ENCODE results near the gene HSD17B4.
"Not testable (repeated sequence)": the region's sequence is repeated elsewhere in the genome, so short reads cannot be mapped to it uniquely, and the experiment has no call there.

HSD17B4 gene, protein sequence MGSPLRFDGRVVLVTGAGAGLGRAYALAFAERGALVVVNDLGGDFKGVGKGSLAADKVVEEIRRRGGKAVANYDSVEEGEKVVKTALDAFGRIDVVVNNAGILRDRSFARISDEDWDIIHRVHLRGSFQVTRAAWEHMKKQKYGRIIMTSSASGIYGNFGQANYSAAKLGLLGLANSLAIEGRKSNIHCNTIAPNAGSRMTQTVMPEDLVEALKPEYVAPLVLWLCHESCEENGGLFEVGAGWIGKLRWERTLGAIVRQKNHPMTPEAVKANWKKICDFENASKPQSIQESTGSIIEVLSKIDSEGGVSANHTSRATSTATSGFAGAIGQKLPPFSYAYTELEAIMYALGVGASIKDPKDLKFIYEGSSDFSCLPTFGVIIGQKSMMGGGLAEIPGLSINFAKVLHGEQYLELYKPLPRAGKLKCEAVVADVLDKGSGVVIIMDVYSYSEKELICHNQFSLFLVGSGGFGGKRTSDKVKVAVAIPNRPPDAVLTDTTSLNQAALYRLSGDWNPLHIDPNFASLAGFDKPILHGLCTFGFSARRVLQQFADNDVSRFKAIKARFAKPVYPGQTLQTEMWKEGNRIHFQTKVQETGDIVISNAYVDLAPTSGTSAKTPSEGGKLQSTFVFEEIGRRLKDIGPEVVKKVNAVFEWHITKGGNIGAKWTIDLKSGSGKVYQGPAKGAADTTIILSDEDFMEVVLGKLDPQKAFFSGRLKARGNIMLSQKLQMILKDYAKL
- 52.8 to 94.0 (median 62.7) reads per million in 4 experiments for total RNA-seq

DNA sequence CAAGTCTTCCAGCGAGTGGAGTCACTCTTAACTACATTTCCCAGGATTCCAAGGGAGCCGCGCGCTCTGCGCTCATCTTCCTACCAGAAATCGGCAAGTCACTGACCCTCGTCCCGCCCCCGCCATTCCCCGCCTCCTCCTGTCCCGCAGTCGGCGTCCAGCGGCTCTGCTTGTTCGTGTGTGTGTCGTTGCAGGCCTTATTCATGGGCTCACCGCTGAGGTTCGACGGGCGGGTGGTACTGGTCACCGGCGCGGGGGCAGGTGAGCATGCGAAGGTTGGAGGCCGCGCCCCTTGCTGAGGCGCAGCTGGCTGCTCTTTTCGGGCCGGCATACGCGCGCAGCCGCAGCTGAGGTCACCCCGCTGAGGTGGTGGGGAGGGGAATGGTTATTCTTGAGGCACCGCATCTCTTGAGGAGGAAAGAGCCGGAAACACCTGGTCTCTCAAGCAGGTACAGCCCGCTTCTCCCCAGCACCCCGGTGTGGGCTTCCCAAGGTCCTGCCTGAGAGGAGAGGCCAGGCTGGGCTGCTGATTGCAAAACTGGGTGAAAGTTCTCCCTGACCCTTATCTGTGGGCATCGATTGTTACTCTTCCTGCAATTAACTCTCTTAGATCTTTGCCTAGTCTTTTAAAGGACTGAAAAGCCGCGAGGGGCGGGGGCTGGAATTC lies at the start of gene HSD17B4:
HSD17B4 (plus strand) TSS at position 125 of the 667 bp plus-strand sequence; CDS start at position 204, 79 bp downstream.
- DNase-seq: peak; percentile 65

DNA sequence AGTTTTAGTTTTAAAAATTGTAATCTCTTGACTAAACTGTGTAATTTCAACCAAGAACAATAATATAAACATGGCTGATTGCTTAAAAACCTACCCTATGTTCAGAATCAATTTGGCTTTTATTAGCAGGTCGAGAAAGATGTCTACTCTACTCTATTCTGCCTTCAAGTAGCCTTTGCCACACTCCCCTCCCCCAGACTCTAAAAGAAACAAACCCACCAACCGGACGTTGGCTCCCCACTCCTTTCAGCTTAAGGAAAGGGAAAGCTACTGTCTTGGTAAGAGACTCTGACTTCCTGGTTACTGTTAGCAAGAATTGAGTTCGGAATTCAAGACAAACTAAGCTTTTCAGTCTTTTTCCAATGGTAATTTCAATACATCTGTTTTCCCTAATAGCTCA lies 49.7 kb upstream of the HSD17B4 start:
- no peak for DNase-seq

DNA sequence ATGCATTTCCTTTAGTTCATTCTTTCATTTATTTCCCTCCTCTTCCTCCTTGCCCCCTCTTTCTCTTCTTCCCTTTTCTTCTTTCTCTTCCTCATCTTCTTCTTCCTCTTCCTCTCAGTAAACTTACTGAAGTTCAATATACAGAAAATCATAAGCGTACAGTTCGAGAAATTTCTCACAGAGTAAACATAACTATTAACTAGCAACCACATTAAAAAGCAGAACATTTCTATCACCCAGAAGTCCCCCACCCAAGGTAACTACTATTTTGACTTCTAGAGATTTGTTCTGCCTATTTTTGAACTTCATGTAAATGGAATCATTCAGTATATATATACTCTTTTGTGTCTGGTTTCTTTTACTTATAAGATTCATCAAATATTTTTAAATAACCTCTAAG lies 48.3 kb upstream of the HSD17B4 start:
- DNase-seq: no peak

DNA sequence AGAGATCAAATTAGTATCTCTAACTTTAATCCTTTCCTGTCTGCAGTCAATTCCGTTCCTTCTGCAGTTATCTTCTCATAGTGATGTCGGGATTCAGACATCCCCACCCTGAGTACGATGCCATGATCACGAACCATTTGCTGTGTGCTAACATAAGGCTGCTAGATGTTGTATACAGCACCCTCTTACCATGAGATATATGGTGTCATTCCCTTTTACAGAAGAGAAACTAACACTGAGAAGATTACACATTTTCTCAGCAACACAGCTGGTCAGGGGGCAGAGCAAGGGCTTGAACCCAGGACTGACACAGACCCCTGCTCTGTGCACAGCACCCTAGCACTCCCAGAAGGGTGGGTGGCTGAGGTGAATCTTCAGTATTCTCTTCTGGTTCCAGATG lies 46.9 kb upstream of the HSD17B4 start:
- DNase-seq: no peak

DNA sequence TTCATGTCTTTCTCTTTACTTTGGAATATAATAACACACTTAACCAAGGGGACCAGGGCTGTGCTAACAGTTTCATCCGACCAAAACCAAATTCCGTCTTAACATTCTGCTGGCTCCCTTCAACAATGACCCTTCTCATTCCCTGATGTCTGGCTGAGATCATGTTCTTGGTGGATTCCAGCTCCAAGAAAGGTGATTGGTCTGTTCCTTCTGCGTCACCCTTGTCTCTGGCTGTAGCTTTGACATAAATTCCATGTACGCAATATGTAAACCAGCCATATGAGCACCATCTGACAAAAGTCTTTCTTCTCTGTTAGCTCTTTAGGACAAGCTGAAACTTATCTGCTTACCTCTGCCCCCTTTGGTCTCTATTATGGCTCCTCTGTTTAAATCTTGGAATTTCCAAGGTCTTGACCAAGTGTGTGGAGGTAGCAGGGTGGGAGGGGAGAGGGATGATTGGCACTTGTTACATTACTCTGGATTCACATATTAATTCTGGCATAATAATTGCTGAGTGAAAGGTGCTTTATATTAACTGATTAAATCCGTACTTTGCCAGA lies 45.7 kb upstream of the HSD17B4 start:
- DNase-seq: no peak

DNA sequence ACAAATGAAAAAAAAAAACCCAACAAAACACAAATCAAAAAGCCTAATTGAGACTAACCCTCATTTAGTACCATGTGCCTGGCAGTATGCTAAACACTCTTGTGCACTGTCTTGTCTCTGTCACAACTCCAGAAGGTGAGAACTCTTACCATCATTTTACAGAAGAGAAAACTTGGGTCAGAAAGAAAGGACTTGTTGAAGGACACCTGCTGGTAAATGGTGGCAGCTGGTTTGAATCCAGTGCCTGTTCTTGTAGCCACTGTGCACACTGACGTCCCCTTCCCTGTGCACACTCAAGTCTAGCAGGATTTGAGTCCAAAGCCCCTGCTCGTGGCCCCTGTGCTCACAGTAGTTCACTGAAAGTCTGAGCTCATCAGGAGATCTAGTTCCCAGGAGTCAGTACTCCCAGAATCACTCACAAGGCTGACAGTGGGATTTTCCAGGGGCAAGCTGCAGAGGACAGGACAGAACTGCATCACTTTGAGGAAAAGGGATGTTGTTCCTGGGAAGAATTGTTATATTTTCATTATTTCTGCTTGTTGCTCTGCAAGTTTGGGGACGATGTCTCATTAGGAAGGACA lies 43.0 kb upstream of the HSD17B4 start:
- no peak for DNase-seq

DNA sequence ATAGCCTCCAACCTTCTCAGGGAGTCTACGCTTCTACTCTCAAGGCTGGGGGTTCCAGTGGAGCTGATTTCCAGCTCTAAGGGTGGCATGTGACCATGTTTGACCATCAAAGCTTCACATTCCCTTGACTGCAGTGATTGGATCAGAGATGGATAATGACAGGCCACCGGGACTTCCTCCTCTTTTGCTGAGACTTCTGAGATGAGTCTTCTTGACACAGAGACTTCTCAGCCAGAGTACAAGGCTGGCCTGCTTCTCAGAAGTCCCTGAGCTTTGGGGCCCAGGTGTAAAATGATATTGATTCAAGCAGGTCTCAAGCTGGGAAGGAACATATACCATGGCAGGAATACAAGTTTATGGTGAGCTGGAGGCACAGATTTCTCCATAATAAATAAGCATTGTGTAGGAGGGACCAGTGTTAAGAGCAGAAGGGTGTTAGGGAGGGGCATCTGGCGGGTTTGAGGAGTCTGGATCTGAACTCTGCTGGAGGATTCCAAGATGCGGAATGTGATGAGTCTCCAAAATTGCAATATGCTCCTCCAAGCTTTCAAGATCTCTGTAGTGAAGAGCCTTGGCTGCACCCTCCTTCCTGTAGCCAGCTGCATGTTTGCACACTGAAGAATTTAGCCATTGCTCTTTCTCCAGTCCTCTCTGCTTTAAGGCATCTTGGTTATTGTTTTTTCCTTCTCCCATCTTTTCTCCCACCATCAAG lies 41.7 kb upstream of the HSD17B4 start:
- no peak for DNase-seq

DNA sequence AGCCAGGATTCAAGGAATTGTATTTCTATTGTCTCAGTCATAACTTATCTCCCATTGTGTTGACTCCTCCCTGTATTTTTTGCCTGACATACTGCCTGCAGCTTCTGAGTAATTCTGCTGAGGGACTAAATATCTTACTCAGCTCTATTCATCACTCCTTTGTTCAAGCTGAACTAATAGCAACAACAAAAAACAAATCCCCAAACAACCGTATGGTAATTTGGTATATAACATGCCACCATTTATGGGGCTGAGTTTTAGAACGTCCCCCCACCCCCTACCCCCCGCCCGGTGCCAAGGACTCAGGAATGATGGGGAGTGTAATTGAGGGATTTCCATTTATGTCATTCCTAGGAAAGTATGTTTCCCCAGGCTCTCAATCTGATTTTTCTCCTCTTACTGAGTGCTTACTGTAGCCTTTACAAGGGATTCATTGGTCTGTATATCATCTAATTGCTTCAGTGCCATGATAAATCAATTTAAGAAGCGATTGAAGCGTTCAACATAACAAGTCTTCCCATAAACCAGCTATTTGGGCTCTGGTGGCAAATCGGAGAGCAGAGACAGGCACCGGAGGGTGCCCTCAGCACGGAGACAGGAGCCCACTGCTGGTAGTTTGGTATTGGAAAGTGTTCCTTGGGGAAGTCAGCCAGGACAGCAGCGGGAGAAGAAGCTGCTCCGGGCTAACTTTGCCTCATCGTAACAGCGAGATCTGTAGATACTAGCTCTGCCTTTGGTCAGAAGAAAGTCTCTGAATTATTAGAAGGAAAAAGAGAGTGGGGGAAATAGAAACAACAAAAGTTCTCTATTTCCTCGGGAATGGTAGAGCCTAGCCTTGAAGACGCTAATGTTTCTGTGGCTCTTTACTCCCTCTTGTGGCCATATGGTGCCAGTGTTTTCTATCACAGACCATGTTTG lies 40.7 kb upstream of the HSD17B4 start:
- DNase-seq: peak; percentile 35

DNA sequence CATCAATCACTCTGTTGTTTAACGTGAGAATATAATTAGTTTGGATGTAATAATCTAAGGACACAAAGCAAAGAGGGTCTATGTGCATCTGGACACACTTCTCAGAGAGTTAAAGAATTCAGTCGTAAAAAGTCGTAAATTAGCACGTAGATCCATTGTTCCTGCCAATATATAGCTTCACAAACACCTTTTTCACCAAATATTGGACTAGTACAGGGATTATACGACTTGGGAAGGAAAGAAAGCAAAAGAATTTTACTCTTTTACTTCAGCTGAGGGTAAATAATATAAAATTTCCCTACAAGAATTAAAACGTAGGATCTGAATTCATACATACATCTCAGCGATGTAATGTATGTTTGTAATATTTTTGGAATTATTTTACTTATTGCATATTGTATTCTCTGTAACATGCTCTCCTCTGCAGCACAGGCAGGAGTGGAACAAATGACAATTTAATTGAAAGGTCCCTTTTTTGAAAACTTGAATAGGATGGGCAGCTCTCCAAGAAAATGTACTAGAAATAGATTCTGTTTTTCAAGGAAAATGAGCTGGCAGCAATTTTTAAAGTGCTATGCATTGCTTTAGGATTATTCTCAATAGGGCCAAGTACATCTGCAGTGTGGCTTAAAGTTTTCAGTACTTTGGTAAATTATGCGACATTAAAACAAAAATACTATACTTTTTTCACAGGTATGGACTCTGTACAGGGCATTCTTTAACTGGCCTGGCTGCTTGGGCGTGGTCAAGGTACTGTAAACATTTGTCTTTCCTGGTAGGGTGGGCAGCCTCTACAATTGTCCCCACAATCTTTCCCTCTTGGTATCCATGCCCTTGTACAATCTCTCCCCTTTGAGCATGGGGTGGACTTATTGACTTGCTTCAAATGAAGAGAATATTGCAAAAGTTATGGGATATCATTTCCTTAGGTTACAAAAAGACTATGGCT lies 39.7 kb upstream of the HSD17B4 start:
- no peak for DNase-seq

DNA sequence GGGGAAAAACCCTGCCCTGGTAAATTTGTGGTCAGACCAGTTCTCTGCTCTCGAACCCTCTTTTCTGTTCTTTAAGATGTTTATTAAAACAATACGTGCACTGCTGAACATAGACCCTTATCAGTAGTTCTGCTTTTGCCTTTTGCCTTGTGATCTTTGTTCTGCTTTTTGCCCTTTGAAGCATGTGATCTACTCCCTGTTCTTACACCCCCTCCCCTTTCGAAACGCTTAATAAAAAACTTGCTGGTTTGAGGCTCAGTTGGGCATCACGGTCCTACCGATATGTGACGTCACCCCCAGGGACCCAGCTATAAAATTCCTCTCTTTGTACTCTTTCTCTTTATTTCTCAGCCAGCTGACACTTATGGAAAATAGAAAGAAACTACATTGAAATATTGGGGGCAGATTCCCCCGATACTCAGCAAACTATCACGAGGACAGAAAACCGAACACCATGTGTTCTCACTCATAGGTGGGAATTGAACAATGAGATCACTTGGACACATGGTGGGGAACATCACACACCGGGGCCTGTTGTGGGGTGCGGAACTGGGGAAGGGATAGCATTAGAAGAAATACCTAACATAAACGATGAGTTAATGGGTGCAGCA lies 38.1 kb upstream of the HSD17B4 start:
- not testable (repeated sequence) for DNase-seq

DNA sequence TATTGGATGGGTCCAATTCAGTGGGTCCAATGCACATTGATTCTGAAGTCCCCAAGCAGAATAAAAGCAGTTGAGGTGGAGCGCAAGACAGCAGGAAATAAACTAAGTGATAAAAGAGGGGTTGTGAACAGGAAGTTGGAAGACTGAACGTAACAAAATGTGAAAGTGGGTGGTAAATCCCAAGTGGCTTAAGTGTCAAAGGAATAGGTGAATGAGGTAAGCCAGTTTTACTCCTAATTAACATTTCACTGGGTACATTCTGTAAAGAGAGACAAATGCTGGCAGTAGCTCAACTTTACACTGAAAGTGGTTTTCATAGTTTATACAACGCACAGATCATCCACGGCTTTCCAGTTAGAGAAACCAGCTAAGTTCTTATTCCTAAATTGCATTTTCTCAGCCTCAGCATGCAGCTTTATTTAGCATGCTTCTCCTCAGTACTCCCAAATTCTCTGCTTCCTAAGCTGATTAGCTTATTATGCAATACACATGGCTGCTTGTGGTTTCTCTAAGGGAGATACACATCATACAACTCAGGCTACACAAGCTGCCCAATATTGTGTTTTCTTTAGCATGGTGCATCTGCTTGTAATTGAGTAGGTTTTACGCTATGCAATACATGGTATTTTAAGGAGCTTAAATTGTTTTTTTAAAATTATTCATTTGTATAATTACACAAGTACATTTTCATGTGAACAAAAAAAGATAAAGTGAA lies 34.2 kb upstream of the HSD17B4 start:
- no peak for DNase-seq

DNA sequence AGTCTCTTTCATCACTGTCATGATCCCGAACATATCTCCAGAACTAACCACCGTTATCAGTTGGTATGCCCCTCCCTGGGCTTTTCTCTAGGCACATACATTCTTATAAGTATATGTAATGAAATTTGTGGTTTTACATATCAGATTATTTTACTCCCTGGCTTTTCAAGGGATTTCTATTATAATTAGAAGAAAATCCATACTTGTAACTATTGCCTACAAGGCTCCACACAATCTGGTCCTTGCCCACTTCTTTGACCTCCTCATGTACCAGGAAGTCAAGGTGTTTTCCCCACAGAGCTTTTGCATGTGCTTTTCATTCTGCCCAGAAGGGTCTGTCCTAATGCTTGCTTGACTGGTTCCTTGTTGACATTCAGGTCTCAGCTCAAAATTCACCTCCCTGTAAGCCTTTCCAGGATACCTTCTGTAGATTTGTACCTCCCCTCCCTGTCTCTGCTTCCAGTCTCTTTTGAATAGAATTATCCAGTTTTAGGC lies 33.6 kb upstream of the HSD17B4 start:
- DNase-seq: no peak

DNA sequence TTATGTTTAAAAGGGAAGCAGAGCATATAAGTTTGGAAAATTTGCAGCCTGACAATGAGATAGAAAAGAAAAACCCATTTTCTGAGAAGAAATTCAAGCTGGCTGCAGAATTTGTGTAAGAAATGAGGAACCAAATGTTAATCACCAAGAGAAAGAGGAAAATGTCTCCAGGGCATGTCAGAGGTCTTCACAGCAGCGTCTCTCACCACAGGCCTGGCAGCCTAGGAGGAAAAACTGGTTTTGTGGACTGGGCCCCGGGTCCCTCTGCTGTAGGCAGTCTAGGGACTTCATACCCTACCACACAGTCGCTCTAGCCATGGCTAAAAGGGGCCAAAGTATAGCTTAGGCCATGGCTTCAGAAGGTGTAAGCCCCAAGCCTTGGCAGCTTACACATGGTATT lies 32.1 kb upstream of the HSD17B4 start:
- DNase-seq: no peak

DNA sequence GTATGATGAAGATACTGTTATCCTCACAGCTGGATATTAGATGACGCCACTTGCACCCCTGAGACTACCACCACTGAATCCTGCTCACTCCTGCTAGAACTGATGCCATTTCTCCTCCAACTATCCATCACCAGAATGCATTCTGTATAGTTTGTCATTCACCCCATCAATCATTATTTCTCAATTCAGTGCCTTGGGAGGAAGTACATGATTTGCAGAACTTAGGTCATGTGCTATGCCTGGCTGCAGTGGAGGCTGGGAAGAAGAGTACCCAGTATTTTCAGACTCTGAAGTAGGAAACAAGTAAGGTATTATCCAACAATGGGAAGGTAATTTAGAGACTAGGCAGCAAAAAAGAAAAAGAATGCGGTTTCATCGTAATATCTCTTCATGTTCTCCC lies 26.2 kb upstream of the HSD17B4 start:
- no peak for DNase-seq

DNA sequence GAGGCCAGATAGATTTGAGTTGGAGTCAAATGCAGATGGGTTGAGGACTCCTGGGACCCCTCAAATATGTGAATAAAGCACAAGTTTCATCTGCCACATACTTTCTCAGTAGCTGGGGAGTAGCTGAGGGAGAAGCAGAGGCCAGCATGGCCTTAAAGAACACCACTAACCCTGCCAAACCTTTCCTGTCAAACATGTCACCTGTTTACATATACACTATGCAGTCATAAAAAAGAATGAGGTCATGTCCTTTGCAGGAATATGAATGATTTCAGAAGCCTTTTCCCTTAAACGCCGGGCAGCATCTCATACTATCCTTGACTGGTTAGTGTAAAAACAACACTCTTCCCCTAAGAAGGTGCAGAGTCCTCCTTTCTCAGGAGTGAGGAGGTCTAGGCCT lies 25.2 kb upstream of the HSD17B4 start:
- DNase-seq: no peak

DNA sequence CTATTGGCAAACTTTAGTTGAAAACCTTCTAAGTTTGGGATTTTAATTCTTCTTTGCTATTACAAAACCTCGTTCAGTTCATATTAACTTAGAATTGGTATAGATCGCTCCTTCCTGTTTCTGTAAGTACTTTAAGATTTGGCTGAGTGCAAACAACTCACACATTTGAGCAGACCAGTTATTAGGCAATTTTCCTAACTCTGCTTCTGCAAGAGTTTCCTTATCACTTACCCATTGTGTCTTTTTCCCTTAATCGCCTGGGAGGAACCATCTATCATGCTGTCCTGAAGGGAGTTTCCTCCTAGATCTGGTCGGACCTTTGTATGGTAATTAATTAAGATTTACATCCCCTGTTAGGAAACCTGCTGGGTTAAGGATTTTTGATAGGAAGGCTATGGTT lies 24.7 kb upstream of the HSD17B4 start:
- not testable (repeated sequence) for DNase-seq

DNA sequence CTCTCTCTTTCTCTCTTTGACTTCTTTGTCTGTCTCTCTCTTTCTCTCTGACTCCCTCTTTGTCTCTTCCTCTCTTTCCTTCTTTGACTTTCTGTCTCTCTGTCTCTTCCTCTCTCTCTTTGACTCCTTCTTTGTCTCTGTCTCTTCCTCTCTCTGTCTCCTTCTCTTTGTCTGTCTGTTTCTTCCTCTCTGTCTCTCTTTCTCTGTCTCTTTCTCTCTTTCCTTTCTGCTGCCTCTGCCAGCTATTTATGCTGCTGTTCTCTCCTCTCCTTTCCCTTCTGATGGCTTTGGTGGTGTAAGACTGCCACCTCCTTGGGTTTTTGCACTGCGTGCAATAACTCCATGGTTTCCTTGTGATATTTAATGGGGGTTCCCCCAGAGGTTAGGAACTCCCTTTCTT lies 24.1 kb upstream of the HSD17B4 start:
- DNase-seq: not testable (repeated sequence)

DNA sequence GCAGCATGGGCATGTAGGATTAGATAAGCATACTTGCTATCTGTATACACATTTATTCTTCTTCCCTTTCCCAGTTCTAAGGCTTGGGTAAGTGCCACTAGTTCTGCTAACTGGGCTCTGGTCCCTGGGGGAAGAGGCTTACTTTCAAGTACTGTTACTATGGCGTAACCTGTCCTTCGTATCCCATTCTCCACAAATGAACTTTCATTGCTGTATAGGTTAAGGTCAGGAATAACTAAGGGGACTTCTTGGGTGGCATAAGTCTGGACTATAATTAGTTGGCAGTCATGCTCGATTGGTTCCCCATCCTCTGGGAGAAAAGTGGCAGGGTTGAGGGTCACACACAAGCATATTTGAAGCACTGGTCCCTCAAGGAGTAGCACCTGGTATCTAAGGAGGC lies 23.7 kb upstream of the HSD17B4 start:
- DNase-seq: not testable (repeated sequence)

All from effector CD8-positive, alpha-beta T cell (primary cell).